GM20000 (cell line): ENCODE data around the gene MAB21L3.

Experiments used
- DNase-seq: peaks from one replicate; pipeline ENCODE4 v3.0.0; 2012; ENCODE audit warnings: low spot score
- CTCF ChIP-seq: IDR thresholded peaks from 2 replicates; pipeline ENCODE4 v1.5.1; 2012; ENCODE audit warnings: mild to moderate bottlenecking, control low read depth; ENCODE audit errors: extremely low read depth, missing control alignments

The MAB21L3 gene

DNA sequence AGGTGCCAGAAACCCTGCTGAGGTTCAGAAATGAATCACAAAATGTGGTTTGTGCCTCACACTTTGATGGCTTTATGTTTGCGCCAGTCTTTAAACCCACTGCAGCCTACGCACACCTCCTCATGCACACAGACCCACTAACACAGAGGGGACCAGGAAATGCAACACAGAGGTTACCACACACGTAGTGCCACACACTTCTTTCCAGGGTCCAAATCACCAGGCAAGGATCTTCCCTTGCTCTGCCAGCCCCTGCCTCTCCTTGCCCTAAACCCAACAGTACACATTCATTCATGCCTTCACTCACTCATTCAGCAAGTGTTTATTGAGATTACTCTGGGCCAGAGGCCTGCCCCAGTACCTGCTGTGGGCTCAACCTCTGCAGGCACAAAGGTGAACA, 17.5 kb downstream of the MAB21L3 start:
- no peak for DNase-seq
- no peak for TF ChIP-seq CTCF

GRCh38 chr1:116129537-116129936, 18.3 kb downstream of the MAB21L3 start:
- no peak for TF ChIP-seq CTCF
- DNase-seq, result no peak

GRCh38 chr1:116130356-116130755, 19.2 kb downstream of the MAB21L3 start:
- TF ChIP-seq CTCF, result no peak
- no peak for DNase-seq

GRCh38 chr1:116131170-116131569, 20.0 kb downstream of the MAB21L3 start:
- TF ChIP-seq CTCF, result no peak
- DNase-seq, result no peak

GRCh38 chr1:116131866-116132605, 20.8 kb downstream of the MAB21L3 start:
- no peak for DNase-seq
- TF ChIP-seq CTCF, result no peak

- DNase-seq, result no peak
Measured at GRCh38 chr1:116133696-116134475, 22.7 kb downstream of the MAB21L3 start.

More at GRCh38 chr1:116133696-116134475, 22.7 kb downstream of the MAB21L3 start:
- no peak for TF ChIP-seq CTCF
